OCI-LY3 (cell line): Measurements from ENCODE around the gene CNTN5.
A peak's percentile ranks its signal among the peaks of the same experiment; 100 is the strongest.

Experiments
- CTCF ChIP-seq: fragments of 200-600, 300-600 bp; sonication (generic); IDR thresholded peaks from 2 replicates; pipeline ENCODE4 v1.5.1; 2014; ENCODE audit warnings: antibody characterized with exemption, low read length, low read depth
- EZH2phosphoT487 ChIP-seq: fragments of 200-600 bp; shearing (Covaris generic); IDR thresholded peaks from 2 replicates; pipeline ENCODE4 v1.6.1; 2018; ENCODE audit warnings: antibody characterized with exemption, mixed run types, low read depth

- TF ChIP-seq CTCF (peak; percentile 21; the same call in 1 of the 2 replicates), EZH2phosphoT487 (no peak)
Observed at GRCh38 chr11:99911116-99911515, 890.4 kb downstream of the CNTN5 start.
